H1 (cell line): Measurements from ENCODE around the gene SMG7. TPM values are rescaled to one million over a fixed set of nuclear protein-coding genes. Genes with fewer than 3 reads are reported as not detected.

Experiments used
- BACH1 ChIP-seq: IDR thresholded peaks from 2 replicates; pipeline ENCODE4 v1.6.1; 2012; ENCODE audit warnings: low read length, improper control_type of control experiment
- polyA plus RNA-seq, 7 experiments: library from polyadenylated mRNA; depleted of rRNA in 3 of 7; stranded (reverse) in 5 of 7; unstranded in 2 of 7; fragments of >200 nt in 5 of 7; fragments of 200-250 nt in 2 of 7; gene quantifications; 1 replicate in 5 of 7; 2 replicates in 1 of 7; 4 replicates in 1 of 7; pipeline versions ENCODE4 v1.2.1 to v1.2.3, GENCODE V29; 2011 to 2013; ENCODE audit warnings: missing spikeins in 2 of 7, mixed read lengths in 2 of 7
- total RNA-seq: library from RNA; stranded (reverse); fragmentation: NEBNext Ultra II Directional; extraction: Animal tissue kit (Norgen Biotek cat#: 25700); gene quantifications from 2 replicates; pipeline ENCODE4 v1.2.1, GENCODE V29; 2021
- TF ChIP-seq, protein P1 (sequence below): IDR thresholded peaks from 2 replicates; pipeline ENCODE4 v1.6.1; 2012; ENCODE audit warnings: low read length, inconsistent platforms

Gene SMG7
- total and polyA plus RNA-seq, 2 of the 8 experiments (the other 6 are each of a cell fraction or from before 2014, with no cell fraction given), result 39.3 to 65.6 TPM

DNA sequence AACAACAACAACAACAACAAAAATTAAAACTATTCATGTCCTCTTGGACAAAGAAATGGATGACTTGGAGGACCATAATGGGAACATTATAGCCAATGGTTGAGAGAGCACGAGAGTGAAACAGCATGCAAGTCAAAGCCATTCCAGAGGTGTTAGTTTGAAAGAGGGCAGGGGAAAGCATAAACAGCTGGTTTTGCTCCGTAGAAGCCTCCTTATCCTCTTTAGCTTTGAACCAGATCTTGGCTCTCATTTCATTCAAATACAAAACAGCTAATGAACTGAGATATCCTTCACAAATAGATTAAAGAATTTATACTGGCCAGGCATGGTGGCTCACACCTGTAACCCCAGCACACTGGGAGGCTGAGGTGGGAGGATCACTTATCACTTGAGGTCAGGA lies 8.7 kb upstream of the SMG7 start (continued):
- TF ChIP-seq BACH1, result no peak
- TF ChIP-seq, protein P1, sequence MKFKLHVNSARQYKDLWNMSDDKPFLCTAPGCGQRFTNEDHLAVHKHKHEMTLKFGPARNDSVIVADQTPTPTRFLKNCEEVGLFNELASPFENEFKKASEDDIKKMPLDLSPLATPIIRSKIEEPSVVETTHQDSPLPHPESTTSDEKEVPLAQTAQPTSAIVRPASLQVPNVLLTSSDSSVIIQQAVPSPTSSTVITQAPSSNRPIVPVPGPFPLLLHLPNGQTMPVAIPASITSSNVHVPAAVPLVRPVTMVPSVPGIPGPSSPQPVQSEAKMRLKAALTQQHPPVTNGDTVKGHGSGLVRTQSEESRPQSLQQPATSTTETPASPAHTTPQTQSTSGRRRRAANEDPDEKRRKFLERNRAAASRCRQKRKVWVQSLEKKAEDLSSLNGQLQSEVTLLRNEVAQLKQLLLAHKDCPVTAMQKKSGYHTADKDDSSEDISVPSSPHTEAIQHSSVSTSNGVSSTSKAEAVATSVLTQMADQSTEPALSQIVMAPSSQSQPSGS, result no peak
- TF ChIP-seq, all 59 proteins: peak for 0
